CD4-positive, alpha-beta T cell (primary cell): ENCODE results near the gene SND1. TPM values are rescaled to one million over a fixed set of nuclear protein-coding genes. Genes with fewer than 3 reads are reported as not detected.

ENCODE experiments used
- ATAC-seq: fragments of 200-7000 bp; cut with Tn5 transposase; one replicate; pipeline ENCODE4 v1.10.0; 2022; ENCODE audit warnings: mild to moderate bottlenecking; ENCODE audit not compliant: poor library complexity
- CTCF ChIA-PET: fragments of 350-600 bp; sonication (Branson Sonifier 250); formaldehyde crosslinking; loops from one replicate; lab custom pipeline; 2021; ENCODE audit warnings: antibody characterized with exemption, inconsistent platforms; lab: Charles Lee
- POLR2A ChIA-PET: fragments of 350-600 bp; sonication (Branson Sonifier 250); formaldehyde crosslinking; loops from one replicate; lab custom pipeline; 2021; ENCODE audit warnings: antibody characterized with exemption, inconsistent platforms; lab: Charles Lee
- DNase-seq, 14 experiments: peaks; one replicate each; pipeline ENCODE4 v3.0.0-alpha.2; 2013 to 2020; ENCODE audit warnings: mixed read lengths in 2 of 14
- H3K27ac ChIP-seq, 2 donors: one replicate each; pipeline versions ENCODE4 v1.5.1 to v1.7.0; 2013; ENCODE audit warnings: low read length in 2 of 2, low read depth in 1 of 2, mild to moderate bottlenecking in 1 of 2
- H3K27me3 ChIP-seq, 2 experiments: 1 replicate in 1 of 2; 2 replicates in 1 of 2; pipeline versions ENCODE4 v1.6.1 to v1.7.0; 2013; ENCODE audit warnings: low read length in 2 of 2, control low read depth in 1 of 2, mild to moderate bottlenecking in 1 of 2, moderate library complexity in 1 of 2; ENCODE audit not compliant: insufficient read depth in 2 of 2, control insufficient read depth in 1 of 2
- H3K36me3 ChIP-seq: one replicate; pipeline ENCODE4 v1.6.1; 2013; ENCODE audit warnings: low read length, control low read depth; ENCODE audit not compliant: insufficient read depth
- H3K4me1 ChIP-seq: one replicate; pipeline ENCODE4 v1.6.1; 2013; ENCODE audit warnings: low read length, control low read depth; ENCODE audit not compliant: insufficient read depth
- H3K4me3 ChIP-seq: one replicate; pipeline ENCODE4 v1.5.1; 2013; ENCODE audit warnings: mild to moderate bottlenecking, low read length, moderate library complexity
- H3K9me3 ChIP-seq, 2 experiments: 1 replicate in 1 of 2; 2 replicates in 1 of 2; pipeline versions ENCODE4 v1.6.1 to v1.7.0; 2013; ENCODE audit warnings: low read length in 2 of 2, mild to moderate bottlenecking in 2 of 2, control low read depth in 1 of 2, moderate library complexity in 1 of 2; ENCODE audit not compliant: control insufficient read depth in 1 of 2, insufficient read depth in 1 of 2
- H3K27ac Mint-ChIP-seq: one replicate; pipeline ENCODE4 v1.8.0; 2020; ENCODE audit warnings: mixed read lengths
- H3K27me3 Mint-ChIP-seq: one replicate; pipeline ENCODE4 v1.8.0; 2021; ENCODE audit warnings: mixed read lengths
- H3K36me3 Mint-ChIP-seq: one replicate; pipeline ENCODE4 v1.8.0; 2021; ENCODE audit warnings: low read depth, mixed read lengths
- H3K4me1 Mint-ChIP-seq: one replicate; pipeline ENCODE4 v1.8.0; 2021; ENCODE audit warnings: low read depth, mixed read lengths
- H3K4me3 Mint-ChIP-seq: one replicate; pipeline ENCODE4 v1.8.0; 2020; ENCODE audit warnings: mild to moderate bottlenecking, mixed read lengths
- H3K9me3 Mint-ChIP-seq: one replicate; pipeline ENCODE4 v1.8.0; 2020; ENCODE audit warnings: mixed read lengths
- intact Hi-C, 2 experiments: fragments of 100-400 bp; cut with DNase I in 1 of 2; cut with micrococcal nuclease in 1 of 2; formaldehyde crosslinking; loops; one replicate each; pipeline versions ENCODE4 v1.15.1 to v1.9.0; 2023 to 2025; cut with DNase I, micrococcal nuclease
- total RNA-seq, 174 experiments: library from RNA in 2 of 174; stranded (reverse) in 2 of 174; gene quantifications; one replicate each; pipeline ENCODE4 v1.2.3 and lab custom pipeline; 2021 to 2026
- TF ChIP-seq, protein P1 (sequence below): fragments of 200-600 bp; IDR thresholded peaks from one replicate; pipeline ENCODE4 v1.8.0; 2022; ENCODE audit warnings: antibody characterized with exemption, mild to moderate bottlenecking

Gene SND1
- total RNA-seq, 2 experiments from 2014 or later = 104 to 113 TPM

DNA sequence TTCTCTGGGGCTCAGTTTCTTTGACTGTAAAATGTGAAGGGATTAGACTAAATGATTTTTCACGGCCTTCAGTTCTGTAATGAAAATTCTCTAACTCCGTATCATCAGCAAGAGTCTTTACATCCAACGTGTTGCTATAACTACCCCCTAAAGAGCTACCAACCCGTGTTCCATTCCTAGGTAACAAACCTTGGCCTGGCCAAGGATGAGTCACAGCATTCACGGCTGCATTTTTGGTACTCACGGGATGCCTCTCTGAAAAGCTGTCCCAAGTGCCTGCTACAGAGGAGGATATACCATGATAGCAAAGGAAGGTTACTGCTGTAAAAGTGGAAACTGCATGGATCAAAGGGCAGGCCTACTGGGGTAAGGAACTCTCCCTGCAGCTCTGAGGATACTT lies 373.4 kb downstream of the SND1 start:
- POLR2A ChIA-PET = no interaction called here
- TF ChIP-seq, protein P1, sequence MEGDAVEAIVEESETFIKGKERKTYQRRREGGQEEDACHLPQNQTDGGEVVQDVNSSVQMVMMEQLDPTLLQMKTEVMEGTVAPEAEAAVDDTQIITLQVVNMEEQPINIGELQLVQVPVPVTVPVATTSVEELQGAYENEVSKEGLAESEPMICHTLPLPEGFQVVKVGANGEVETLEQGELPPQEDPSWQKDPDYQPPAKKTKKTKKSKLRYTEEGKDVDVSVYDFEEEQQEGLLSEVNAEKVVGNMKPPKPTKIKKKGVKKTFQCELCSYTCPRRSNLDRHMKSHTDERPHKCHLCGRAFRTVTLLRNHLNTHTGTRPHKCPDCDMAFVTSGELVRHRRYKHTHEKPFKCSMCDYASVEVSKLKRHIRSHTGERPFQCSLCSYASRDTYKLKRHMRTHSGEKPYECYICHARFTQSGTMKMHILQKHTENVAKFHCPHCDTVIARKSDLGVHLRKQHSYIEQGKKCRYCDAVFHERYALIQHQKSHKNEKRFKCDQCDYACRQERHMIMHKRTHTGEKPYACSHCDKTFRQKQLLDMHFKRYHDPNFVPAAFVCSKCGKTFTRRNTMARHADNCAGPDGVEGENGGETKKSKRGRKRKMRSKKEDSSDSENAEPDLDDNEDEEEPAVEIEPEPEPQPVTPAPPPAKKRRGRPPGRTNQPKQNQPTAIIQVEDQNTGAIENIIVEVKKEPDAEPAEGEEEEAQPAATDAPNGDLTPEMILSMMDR = no peak

DNA sequence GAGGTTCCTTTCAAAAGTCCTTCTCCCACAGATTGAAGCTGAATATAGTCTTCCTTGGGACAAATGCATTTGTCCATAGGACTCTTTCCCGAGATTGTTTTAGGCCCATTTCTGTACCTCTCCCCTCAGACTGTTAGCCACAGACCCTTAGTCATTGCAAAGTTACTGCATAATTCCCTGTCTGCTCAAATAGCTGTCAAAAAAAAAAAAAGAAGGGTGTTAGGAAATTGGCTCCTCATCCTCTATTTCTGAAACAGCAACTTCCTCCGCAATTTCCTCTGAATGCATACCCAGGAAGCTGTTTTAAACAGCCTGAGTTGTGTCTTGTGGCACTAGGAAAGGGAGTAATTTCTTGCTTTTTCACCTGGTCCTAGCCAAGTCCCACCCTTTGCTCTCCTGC lies 373.8 kb downstream of the SND1 start:
- Mint-ChIP-seq H3K4me3 (no peak overlapping the region), H3K4me1 (peaks cover 38% of the 10 kb centered on the region), H3K36me3 (peaks cover 9% of the 10 kb centered on the region), H3K27ac (no peak overlapping the region), H3K27me3 (no peaks in the 10 kb centered on the region), H3K9me3 (no peaks in the 10 kb centered on the region)
- intact Hi-C loops = no loop called here
- ATAC-seq = no peak
- CTCF ChIA-PET = interaction anchor here (0.7 kb wide), 1 partner anchor 170 kb away, joined by 3 read pairs; no protein-coding TSS in a partner anchor
- Histone ChIP-seq H3K27me3 (peaks cover 0 to 10% of the 10 kb centered on the region in 2 experiments), H3K36me3 (peaks cover 9% of the 10 kb centered on the region), H3K27ac (no peak overlapping the region), H3K4me3 (no peak overlapping the region), H3K9me3 (peaks cover 0 to 6% of the 10 kb centered on the region in 2 experiments), H3K4me1 (peaks cover 16% of the 10 kb centered on the region)
- no peak for DNase-seq
- TF ChIP-seq, protein P1 = no peak
- POLR2A ChIA-PET = no interaction called here

More for the DNA sequence above, 373.4 kb downstream of the SND1 start:
- H3K4me3 Mint-ChIP-seq = no peak overlapping the region
- Histone ChIP-seq H3K4me3 (no peak overlapping the region), H3K36me3 (peaks cover 13% of the 10 kb centered on the region), H3K4me1 (peaks cover 11% of the 10 kb centered on the region), H3K27ac (no peak overlapping the region), H3K9me3 (peaks cover 0 to 6% of the 10 kb centered on the region in 2 experiments), H3K27me3 (peaks cover 0 to 10% of the 10 kb centered on the region in 2 experiments)
- H3K9me3 Mint-ChIP-seq = no peaks in the 10 kb centered on the region
- no peak for ATAC-seq
- H3K36me3 Mint-ChIP-seq = peaks cover 14% of the 10 kb centered on the region
- no peak overlapping the region for H3K27ac Mint-ChIP-seq
- CTCF ChIA-PET = no interaction called here
- intact Hi-C loops = no loop called here
- H3K27me3 Mint-ChIP-seq = no peaks in the 10 kb centered on the region
- H3K4me1 Mint-ChIP-seq = peaks cover 34% of the 10 kb centered on the region
- DNase-seq = no peak

DNA sequence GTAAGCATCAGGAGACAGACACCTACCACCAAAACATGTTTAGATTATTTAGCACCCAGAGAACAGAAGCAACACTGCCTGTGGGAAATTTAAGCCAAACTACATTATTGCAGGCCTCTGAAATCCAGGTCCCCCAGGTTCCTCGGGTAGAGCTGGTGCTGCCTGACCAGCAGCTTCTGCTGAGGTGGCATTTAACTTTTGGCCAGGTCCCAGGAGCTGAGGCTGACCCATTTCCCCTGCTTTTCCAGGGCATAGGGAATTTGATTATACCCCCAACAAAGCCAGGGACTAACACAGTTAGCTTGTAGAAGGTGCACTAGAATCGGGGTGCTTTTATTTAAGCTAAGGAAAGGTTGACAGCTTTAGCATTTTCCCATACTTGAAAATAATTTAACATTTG lies 374.6 kb downstream of the SND1 start:
- H3K9me3 ChIP-seq = peaks cover 0 to 6% of the 10 kb centered on the region in 2 experiments
- no peaks in the 10 kb centered on the region for H3K9me3 Mint-ChIP-seq
- ATAC-seq = no peak
- peaks cover 2% of the 10 kb centered on the region for H3K36me3 Mint-ChIP-seq
- H3K27me3 ChIP-seq = peaks cover 0 to 10% of the 10 kb centered on the region in 2 experiments
- no peak overlapping the region for H3K4me3 Mint-ChIP-seq
- no peak for DNase-seq
- H3K4me3 ChIP-seq = no peak overlapping the region
- H3K27ac ChIP-seq = no peak overlapping the region
- ChIA-PET POLR2A (no interaction called here), CTCF (interaction anchor here (0.7 kb wide), 1 partner anchor 170 kb away, joined by 3 read pairs; no protein-coding TSS in a partner anchor)
- peaks cover 16% of the 10 kb centered on the region for H3K4me1 ChIP-seq
- peaks cover 38% of the 10 kb centered on the region for H3K4me1 Mint-ChIP-seq
- TF ChIP-seq, protein P1 = no peak
- peaks cover 8% of the 10 kb centered on the region for H3K36me3 ChIP-seq
- H3K27me3 Mint-ChIP-seq = no peaks in the 10 kb centered on the region
- H3K27ac Mint-ChIP-seq = no peak overlapping the region
- intact Hi-C loops = no loop called here
